HepG2 (cell line): ENCODE results near the gene KRT32. TPM values are rescaled to one million over a fixed set of nuclear protein-coding genes. Genes with fewer than 3 reads are reported as not detected.

Experiments used
- ATAC-seq: fragments of 200-7000 bp; cut with Tn5 transposase; 3 replicates; pipeline ENCODE4 v1.9.1; 2020; ENCODE audit warnings: mild to moderate bottlenecking, moderate library complexity
- BruUV-seq: library from RNA; stranded (reverse); fragments of 400-500 nt; replicated peaks from 2 replicates; lab custom pipeline; 2021; lab: Mats Ljungman, UMichigan
- CTCF ChIA-PET: fragments of 300-600 bp; formaldehyde crosslinking; extraction: SDS; loops from one replicate; lab custom pipeline; 2021; ENCODE audit warnings: low total read pairs, inconsistent platforms, low intra/inter-chr PET ratio; lab: Yijun Ruan, JAX
- POLR2A ChIA-PET: fragments of 350-600 bp; sonication (Branson Sonifier 250); formaldehyde crosslinking; loops from one replicate; lab custom pipeline; 2020; ENCODE audit warnings: antibody characterized with exemption, inconsistent platforms; lab: Yijun Ruan, JAX
- DNase-seq: peaks from one replicate; pipeline ENCODE4 v3.0.0-alpha.2; 2015; ENCODE audit warnings: low spot score
- FAIRE-seq: peaks from 3 replicates; lab custom pipeline; 2011; peaks lifted over from hg19 to GRCh38; lab: Jason Lieb, UNC
- H2AFZ ChIP-seq: one replicate; pipeline ENCODE4 v1.6.1; 2011; ENCODE audit warnings: low read length, inconsistent platforms
- H3K27ac ChIP-seq: fragments of 300-600 bp; 3 replicates; pipeline ENCODE4 v1.8.0; 2011; ENCODE audit warnings: mixed run types, mild to moderate bottlenecking, mixed read lengths, low read length, inconsistent platforms; ENCODE audit not compliant: insufficient read depth; ENCODE audit errors: extremely low read length
- H3K27me3 ChIP-seq, 2 experiments: fragments of 200-600 bp in 1 of 2; 2 replicates in 1 of 2; 3 replicates in 1 of 2; pipeline versions ENCODE4 v1.6.0 to v1.8.0; 2011; ENCODE audit warnings: low read length in 2 of 2, mild to moderate bottlenecking in 2 of 2, moderate library complexity in 2 of 2, inconsistent platforms in 1 of 2; ENCODE audit not compliant: insufficient read depth in 2 of 2, control insufficient read depth in 1 of 2
- H3K36me3 ChIP-seq, 2 experiments: fragments of 200-600 bp in 1 of 2; replicated peaks in 1 of 2; 2 replicates in 1 of 2; 3 replicates in 1 of 2; pipeline versions ENCODE4 v1.5.1 to v1.8.0; 2011; ENCODE audit warnings: low read length in 2 of 2, inconsistent platforms in 1 of 2; ENCODE audit not compliant: insufficient read depth in 2 of 2, control insufficient read depth in 1 of 2
- H3K4me1 ChIP-seq: 2 replicates; pipeline ENCODE4 v1.5.1; 2012; ENCODE audit warnings: low read length, inconsistent platforms; ENCODE audit not compliant: insufficient read depth
- H3K4me2 ChIP-seq: 2 replicates; pipeline ENCODE4 v1.6.0; 2011; ENCODE audit warnings: low read depth, low read length, inconsistent platforms
- H3K4me3 ChIP-seq, 3 experiments: fragments of 200-600 bp in 1 of 3; sonication (generic), shearing (Covaris generic) in 1 of 3; replicated peaks in 1 of 3; 2 replicates each; pipeline ENCODE4 v1.5.1; 2011 to 2016; ENCODE audit warnings: low read length in 3 of 3, inconsistent platforms in 2 of 3, low read depth in 2 of 3, mild to moderate bottlenecking in 2 of 3, control low read depth in 1 of 3, mixed read lengths in 1 of 3; ENCODE audit not compliant: insufficient read depth in 1 of 3
- H3K79me2 ChIP-seq: one replicate; pipeline ENCODE4 v1.6.1; 2011; ENCODE audit warnings: low read length, inconsistent platforms; ENCODE audit not compliant: insufficient read depth
- H3K9ac ChIP-seq: 2 replicates; pipeline ENCODE4 v1.6.0; 2011; ENCODE audit warnings: mild to moderate bottlenecking, low read depth, low read length, inconsistent platforms; ENCODE audit not compliant: insufficient read depth
- H3K9me3 ChIP-seq: 2 replicates; pipeline ENCODE4 v1.5.1; 2012; ENCODE audit warnings: mild to moderate bottlenecking, low read length
- H4K20me1 ChIP-seq: 2 replicates; pipeline ENCODE4 v1.6.0; 2011; ENCODE audit warnings: inconsistent platforms, mild to moderate bottlenecking, low read length, moderate library complexity; ENCODE audit not compliant: insufficient read depth
- BHLHE40 ChIP-seq: IDR thresholded peaks from 2 replicates; pipeline ENCODE4 v1.6.1; 2011; ENCODE audit warnings: low read length, improper control_type of control experiment
- DNMT1 ChIP-seq: sonication (generic); formaldehyde crosslinking; IDR thresholded peaks from 2 replicates; pipeline ENCODE4 v1.5.1; 2020; ENCODE audit warnings: mild to moderate bottlenecking, missing genetic modification reagents
- MAFF ChIP-seq: IDR thresholded peaks from 2 replicates; pipeline ENCODE4 v1.6.1; 2011; ENCODE audit warnings: low read depth, low read length, improper control_type of control experiment
- NR2F6 ChIP-seq, 2 experiments: IDR thresholded peaks; 2 replicates each; pipeline ENCODE4 v1.6.1; 2016; ENCODE audit warnings: antibody characterized with exemption in 1 of 2, mild to moderate bottlenecking in 1 of 2
- PTBP1 ChIP-seq: fragments of 200-400 bp; formaldehyde crosslinking; IDR thresholded peaks from 2 replicates; pipeline ENCODE4 v1.6.1; 2018; ENCODE audit warnings: low read length, low read depth; ENCODE audit not compliant: poor library complexity, severe bottlenecking
- RAD21 ChIP-seq: fragments of 450-650 bp; formaldehyde crosslinking; IDR thresholded peaks from 2 replicates; pipeline ENCODE4 v1.5.0; 2020; ENCODE audit warnings: mild to moderate bottlenecking
- SMC3 ChIP-seq: IDR thresholded peaks from 2 replicates; pipeline ENCODE4 v1.6.1; 2011; ENCODE audit warnings: low read length, improper control_type of control experiment
- SNAI1 ChIP-seq: sonication (generic); formaldehyde crosslinking; IDR thresholded peaks from 2 replicates; pipeline ENCODE4 v1.5.0; 2020; ENCODE audit warnings: mild to moderate bottlenecking, missing genetic modification reagents, borderline replicate concordance
- SRSF1 ChIP-seq: fragments of 200-400 bp; formaldehyde crosslinking; optimal IDR thresholded peaks from 2 replicates; pipeline ENCODE3; 2017; ENCODE audit warnings: mild to moderate bottlenecking, low read depth, low read length, moderate library complexity
- STAG1 ChIP-seq: sonication (generic); formaldehyde crosslinking; IDR thresholded peaks from 2 replicates; pipeline ENCODE4 v1.4.0; 2020; ENCODE audit warnings: missing genetic modification reagents
- XRCC5 ChIP-seq: fragments of 200-400 bp; formaldehyde crosslinking; optimal IDR thresholded peaks from 2 replicates; pipeline ENCODE3; 2017; ENCODE audit warnings: mild to moderate bottlenecking, low read length
- ZEB1 ChIP-seq: IDR thresholded peaks from 2 replicates; pipeline ENCODE4 v1.6.1; 2012; ENCODE audit warnings: mild to moderate bottlenecking, low read depth, inconsistent platforms; ENCODE audit not compliant: insufficient replicate concordance
- ZNF263 ChIP-seq: sonication (generic); formaldehyde crosslinking; IDR thresholded peaks from 2 replicates; pipeline ENCODE4 v1.4.0; 2020; ENCODE audit warnings: missing genetic modification reagents
- ZNF367 ChIP-seq: sonication (generic); formaldehyde crosslinking; IDR thresholded peaks from 2 replicates; pipeline ENCODE4 v1.4.0; 2020; ENCODE audit warnings: missing genetic modification reagents, borderline replicate concordance
- ZNF776 ChIP-seq: sonication (generic); formaldehyde crosslinking; IDR thresholded peaks from 2 replicates; pipeline ENCODE4 v1.4.0; 2020; ENCODE audit warnings: mild to moderate bottlenecking, missing genetic modification reagents
- WGBS: methylation state at CpG from one replicate; pipeline ENCODE4 v1.1.6; 2017; ENCODE audit warnings: low lambda C conversion rate; 5-methylcytosine and 5-hydroxymethylcytosine counted together
- in situ Hi-C: cut with HindIII; loops from 2 replicates; pipeline ENCODE4 v1.10.0; 2017; ENCODE audit warnings: low pct_unique_long_range_greater_than_20kb; ENCODE audit not compliant: extremely low pct_ligation_motif_present
- intact Hi-C: fragments of 100-400 bp; cut with micrococcal nuclease; formaldehyde crosslinking; loops from one replicate; pipeline ENCODE4 v1.10.0; 2022; ENCODE audit not compliant: unreplicated experiment
- polyA plus RNA-seq, 8 experiments: library from polyadenylated mRNA; depleted of rRNA in 3 of 8; stranded (reverse) in 7 of 8; unstranded in 1 of 8; fragments of >200 nt; fragmentation: Illumina TruSeq in 4 of 8; extraction: Trizol in 4 of 8; gene quantifications; 2 replicates each; pipeline versions ENCODE4 v1.2.1 to v1.2.3, GENCODE V29; 2011 to 2016; ENCODE audit warnings: low read depth in 4 of 8, missing spikeins in 1 of 8, mixed read lengths in 1 of 8; ENCODE audit not compliant: insufficient read depth in 1 of 8
- total RNA-seq, 5 experiments: library from RNA; depleted of rRNA; stranded (reverse); fragments of >200 nt; fragmentation: Illumina TruSeq; extraction: Trizol; gene quantifications; 2 replicates each; pipeline ENCODE4 v1.2.3, GENCODE V29; 2016; ENCODE audit warnings: low read depth in 1 of 5
- TF ChIP-seq, protein P1 (sequence below): sonication (generic); formaldehyde crosslinking; IDR thresholded peaks from 2 replicates; pipeline ENCODE4 v1.5.0; 2020; ENCODE audit warnings: missing genetic modification reagents, mild to moderate bottlenecking, borderline replicate concordance
- TF ChIP-seq, protein P2 (sequence below): sonication (generic); formaldehyde crosslinking; IDR thresholded peaks from 2 replicates; pipeline ENCODE4 v1.8.1; 2023; ENCODE audit warnings: mild to moderate bottlenecking, moderate library complexity, missing genetic modification reagents
- TF ChIP-seq, protein P3 (sequence below): sonication (generic); formaldehyde crosslinking; IDR thresholded peaks from 2 replicates; pipeline ENCODE4 v1.5.0; 2020; ENCODE audit warnings: mild to moderate bottlenecking, missing genetic modification reagents, moderate library complexity
- TF ChIP-seq, protein P4 (sequence below): sonication (generic); formaldehyde crosslinking; IDR thresholded peaks from 2 replicates; pipeline ENCODE4 v1.8.0; 2023; ENCODE audit warnings: mild to moderate bottlenecking, missing genetic modification reagents
- TF ChIP-seq, protein P5 (sequence below): sonication (generic); formaldehyde crosslinking; IDR thresholded peaks from 2 replicates; pipeline ENCODE4 v1.5.0; 2020; ENCODE audit warnings: missing genetic modification reagents

The KRT32 gene
- total and polyA plus RNA-seq, 2 of the 13 experiments (the other 11 are each of a cell fraction or from before 2014, with no cell fraction given) = not detected

DNA sequence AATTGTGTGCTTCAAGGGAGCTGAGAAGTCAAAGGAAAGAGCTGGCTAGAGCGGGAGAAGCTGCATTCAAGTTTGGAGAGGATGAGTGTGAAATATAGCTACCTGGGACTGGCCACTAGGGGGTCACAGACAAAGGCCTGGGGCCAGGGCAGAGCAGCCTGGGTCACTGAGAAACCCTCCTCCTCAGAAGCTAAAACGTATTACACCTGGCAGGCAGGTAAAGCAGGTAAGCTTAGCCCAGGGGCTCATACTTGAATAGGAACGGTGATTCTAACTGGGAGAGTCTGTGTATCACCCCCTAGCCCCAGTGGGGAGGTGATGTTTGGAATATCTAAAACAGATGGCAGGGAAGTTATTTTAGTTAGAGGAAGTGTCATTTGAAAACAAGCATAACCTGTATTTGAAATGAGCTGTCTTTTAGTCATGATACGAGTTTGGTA is 49.6 kb downstream of the KRT32 start:
- no peaks in the 10 kb centered on the region for H3K79me2 ChIP-seq
- H3K4me2 ChIP-seq = no peak overlapping the region
- peak; percentile 30 for DNase-seq
- no TSS peak for BruUV-seq
- H2AFZ ChIP-seq = no peak overlapping the region
- ATAC-seq = peak; percentile 69
- H3K9me3 ChIP-seq = no peaks in the 10 kb centered on the region
- intact Hi-C loops = loop anchor here (5.0 to 10.0 kb wide), 2 partner anchors 117 to 250 kb away; no protein-coding TSS in a partner anchor
- H3K27me3 ChIP-seq = no peaks in the 10 kb centered on the region
- POLR2A ChIA-PET = interaction anchor here (1.0 to 1.1 kb wide), 2 partner anchors 13 to 14 kb away, joined by 3 to 5 read pairs; no protein-coding TSS in a partner anchor
- CTCF ChIA-PET = no interaction called here
- no peaks in the 10 kb centered on the region for H4K20me1 ChIP-seq
- H3K4me1 ChIP-seq = peaks cover 62% of the 10 kb centered on the region
- FAIRE-seq = no peak
- 35% methylated on average over 4 of the region's 4 CpGs for WGBS
- no peaks in the 10 kb centered on the region for H3K36me3 ChIP-seq
- in situ Hi-C loops = no loop called here
- peak overlapping the region; percentile 32; the same call in 1 of the 2 replicates for H3K9ac ChIP-seq
- no peak overlapping the region for H3K27ac ChIP-seq
- no peak overlapping the region for H3K4me3 ChIP-seq
- peak; percentile 67 for TF ChIP-seq XRCC5
- TF ChIP-seq ZEB1 = peak; percentile 90
- TF ChIP-seq ZNF367 (CRISPR knock-in tag) = no peak
- TF ChIP-seq STAG1 (CRISPR knock-in tag) = peak; percentile 35; the same call in 1 of the 2 replicates
- TF ChIP-seq, protein P1, sequence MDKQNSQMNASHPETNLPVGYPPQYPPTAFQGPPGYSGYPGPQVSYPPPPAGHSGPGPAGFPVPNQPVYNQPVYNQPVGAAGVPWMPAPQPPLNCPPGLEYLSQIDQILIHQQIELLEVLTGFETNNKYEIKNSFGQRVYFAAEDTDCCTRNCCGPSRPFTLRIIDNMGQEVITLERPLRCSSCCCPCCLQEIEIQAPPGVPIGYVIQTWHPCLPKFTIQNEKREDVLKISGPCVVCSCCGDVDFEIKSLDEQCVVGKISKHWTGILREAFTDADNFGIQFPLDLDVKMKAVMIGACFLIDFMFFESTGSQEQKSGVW = no peak
- peak; percentile 21; the same call in 1 of the 2 replicates for TF ChIP-seq RAD21 (CRISPR knock-in tag)
- TF ChIP-seq MAFF = no peak
- TF ChIP-seq SRSF1 = no peak
- no peak for TF ChIP-seq ZNF776 (CRISPR knock-in tag)
- peak; percentile 38; the same call in 1 of the 2 replicates for TF ChIP-seq SMC3
- TF ChIP-seq, protein P2, sequence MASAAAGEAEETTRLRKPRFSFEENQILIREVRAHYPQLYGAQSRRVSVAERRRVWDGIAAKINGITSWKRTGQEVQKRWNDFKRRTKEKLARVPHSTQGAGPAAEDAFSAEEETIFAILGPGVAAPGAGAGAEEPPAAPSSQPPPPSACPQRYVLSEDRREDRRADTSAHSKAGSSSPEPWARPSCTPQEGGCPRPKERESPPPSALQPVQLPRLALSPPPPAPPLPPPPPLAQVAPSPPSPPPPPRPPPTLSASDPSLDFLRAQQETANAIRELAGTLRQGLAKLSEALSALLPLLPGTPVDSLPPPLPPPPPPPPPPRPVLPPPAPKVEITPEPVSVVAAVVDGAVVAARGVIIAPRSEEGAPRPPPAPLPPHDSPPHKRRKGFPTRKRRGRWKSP (CRISPR knock-in tag) = no peak
- TF ChIP-seq SNAI1 (CRISPR knock-in tag) = no peak
- no peak for TF ChIP-seq ZNF263 (CRISPR knock-in tag)
- TF ChIP-seq NR2F6 (IDR thresholded peaks at IDR 0.05) = no peak
- TF ChIP-seq NR2F6 (CRISPR knock-in tag; IDR thresholded peaks at IDR 0.05) = no peak
- TF ChIP-seq, protein P3, sequence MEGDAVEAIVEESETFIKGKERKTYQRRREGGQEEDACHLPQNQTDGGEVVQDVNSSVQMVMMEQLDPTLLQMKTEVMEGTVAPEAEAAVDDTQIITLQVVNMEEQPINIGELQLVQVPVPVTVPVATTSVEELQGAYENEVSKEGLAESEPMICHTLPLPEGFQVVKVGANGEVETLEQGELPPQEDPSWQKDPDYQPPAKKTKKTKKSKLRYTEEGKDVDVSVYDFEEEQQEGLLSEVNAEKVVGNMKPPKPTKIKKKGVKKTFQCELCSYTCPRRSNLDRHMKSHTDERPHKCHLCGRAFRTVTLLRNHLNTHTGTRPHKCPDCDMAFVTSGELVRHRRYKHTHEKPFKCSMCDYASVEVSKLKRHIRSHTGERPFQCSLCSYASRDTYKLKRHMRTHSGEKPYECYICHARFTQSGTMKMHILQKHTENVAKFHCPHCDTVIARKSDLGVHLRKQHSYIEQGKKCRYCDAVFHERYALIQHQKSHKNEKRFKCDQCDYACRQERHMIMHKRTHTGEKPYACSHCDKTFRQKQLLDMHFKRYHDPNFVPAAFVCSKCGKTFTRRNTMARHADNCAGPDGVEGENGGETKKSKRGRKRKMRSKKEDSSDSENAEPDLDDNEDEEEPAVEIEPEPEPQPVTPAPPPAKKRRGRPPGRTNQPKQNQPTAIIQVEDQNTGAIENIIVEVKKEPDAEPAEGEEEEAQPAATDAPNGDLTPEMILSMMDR (CRISPR knock-in tag) = peak; percentile 58
- TF ChIP-seq PTBP1 = no peak
- TF ChIP-seq, protein P4, sequence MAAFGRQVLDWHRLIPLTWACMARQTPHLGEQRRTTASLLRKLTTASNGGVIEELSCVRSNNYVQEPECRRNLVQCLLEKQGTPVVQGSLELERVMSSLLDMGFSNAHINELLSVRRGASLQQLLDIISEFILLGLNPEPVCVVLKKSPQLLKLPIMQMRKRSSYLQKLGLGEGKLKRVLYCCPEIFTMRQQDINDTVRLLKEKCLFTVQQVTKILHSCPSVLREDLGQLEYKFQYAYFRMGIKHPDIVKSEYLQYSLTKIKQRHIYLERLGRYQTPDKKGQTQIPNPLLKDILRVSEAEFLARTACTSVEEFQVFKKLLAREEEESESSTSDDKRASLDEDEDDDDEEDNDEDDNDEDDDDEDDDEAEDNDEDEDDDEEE (CRISPR knock-in tag) = 0 out of 2 replicates have a peak, but pooled peaks have one; percentile 3
- peak; percentile 25; the same call in 1 of the 2 replicates for TF ChIP-seq DNMT1 (CRISPR knock-in tag)
- TF ChIP-seq, protein P5, sequence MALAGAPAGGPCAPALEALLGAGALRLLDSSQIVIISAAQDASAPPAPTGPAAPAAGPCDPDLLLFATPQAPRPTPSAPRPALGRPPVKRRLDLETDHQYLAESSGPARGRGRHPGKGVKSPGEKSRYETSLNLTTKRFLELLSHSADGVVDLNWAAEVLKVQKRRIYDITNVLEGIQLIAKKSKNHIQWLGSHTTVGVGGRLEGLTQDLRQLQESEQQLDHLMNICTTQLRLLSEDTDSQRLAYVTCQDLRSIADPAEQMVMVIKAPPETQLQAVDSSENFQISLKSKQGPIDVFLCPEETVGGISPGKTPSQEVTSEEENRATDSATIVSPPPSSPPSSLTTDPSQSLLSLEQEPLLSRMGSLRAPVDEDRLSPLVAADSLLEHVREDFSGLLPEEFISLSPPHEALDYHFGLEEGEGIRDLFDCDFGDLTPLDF (CRISPR knock-in tag) = no peak
- TF ChIP-seq BHLHE40 = no peak
